Gastroesophageal sphincter (tissue), 3 donors: ENCODE results near the gene SLC22A5.
A peak's percentile ranks its signal among the peaks of the same experiment; 100 is the strongest.

Experiments
- EP300 ChIP-seq: sonication (generic); formaldehyde crosslinking; IDR thresholded peaks from one replicate; pipeline ENCODE4 v1.6.1; 2017; ENCODE audit warnings: antibody characterized with exemption, mild to moderate bottlenecking
- POLR2A ChIP-seq, 2 donors: fragments of 450-650 bp; IDR thresholded peaks; one replicate each; pipeline ENCODE4 v1.6.1; 2017; ENCODE audit warnings: antibody characterized with exemption in 2 of 2, mild to moderate bottlenecking in 2 of 2, moderate library complexity in 1 of 2
- POLR2AphosphoS5 ChIP-seq: sonication (generic); formaldehyde crosslinking; IDR thresholded peaks from one replicate; pipeline ENCODE4 v1.6.1; 2017; ENCODE audit warnings: antibody characterized with exemption
- TF ChIP-seq, protein P1 (sequence below), 4 experiments: fragments of 200-600 bp in 2 of 4; fragments of 450-650 bp in 2 of 4; sonication (generic) in 1 of 4; IDR thresholded peaks; one replicate each; pipeline ENCODE4 v1.5.1; 2017 to 2019; ENCODE audit warnings: antibody characterized with exemption in 4 of 4, mild to moderate bottlenecking in 2 of 4, moderate library complexity in 2 of 4

DNA sequence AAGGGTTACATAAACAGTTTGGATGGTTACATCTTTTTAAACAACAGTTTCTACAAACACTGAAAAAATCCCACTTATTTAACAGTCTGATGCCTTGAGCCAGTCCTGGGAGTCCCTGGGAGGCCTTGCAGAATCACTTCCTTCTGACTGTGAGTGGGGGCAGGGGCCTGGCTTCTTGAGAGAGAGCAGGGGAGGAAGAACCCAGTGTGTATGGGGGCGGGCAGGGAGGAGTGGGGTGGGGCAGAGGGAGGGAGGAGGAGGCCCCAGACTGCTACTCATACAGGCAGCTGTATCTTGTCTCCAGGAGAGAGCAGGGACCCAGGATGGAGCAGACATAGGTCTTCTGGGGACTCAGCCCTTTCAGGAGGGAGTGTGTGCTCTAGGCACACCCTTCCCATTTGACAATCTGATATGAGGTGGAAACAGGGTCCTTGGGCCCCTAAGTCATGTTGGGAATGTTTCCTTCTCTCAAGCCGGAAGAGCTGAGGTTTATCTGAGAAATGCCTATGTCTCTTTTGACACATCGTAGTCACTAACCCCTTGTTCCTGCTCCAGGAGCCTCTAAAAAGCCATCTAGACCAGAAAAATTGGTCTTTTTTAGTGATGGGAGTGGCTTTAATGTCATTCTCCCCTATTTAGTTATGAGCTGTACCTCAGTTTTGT, 68.2 kb downstream of the SLC22A5 start:
- TF ChIP-seq, protein P1, sequence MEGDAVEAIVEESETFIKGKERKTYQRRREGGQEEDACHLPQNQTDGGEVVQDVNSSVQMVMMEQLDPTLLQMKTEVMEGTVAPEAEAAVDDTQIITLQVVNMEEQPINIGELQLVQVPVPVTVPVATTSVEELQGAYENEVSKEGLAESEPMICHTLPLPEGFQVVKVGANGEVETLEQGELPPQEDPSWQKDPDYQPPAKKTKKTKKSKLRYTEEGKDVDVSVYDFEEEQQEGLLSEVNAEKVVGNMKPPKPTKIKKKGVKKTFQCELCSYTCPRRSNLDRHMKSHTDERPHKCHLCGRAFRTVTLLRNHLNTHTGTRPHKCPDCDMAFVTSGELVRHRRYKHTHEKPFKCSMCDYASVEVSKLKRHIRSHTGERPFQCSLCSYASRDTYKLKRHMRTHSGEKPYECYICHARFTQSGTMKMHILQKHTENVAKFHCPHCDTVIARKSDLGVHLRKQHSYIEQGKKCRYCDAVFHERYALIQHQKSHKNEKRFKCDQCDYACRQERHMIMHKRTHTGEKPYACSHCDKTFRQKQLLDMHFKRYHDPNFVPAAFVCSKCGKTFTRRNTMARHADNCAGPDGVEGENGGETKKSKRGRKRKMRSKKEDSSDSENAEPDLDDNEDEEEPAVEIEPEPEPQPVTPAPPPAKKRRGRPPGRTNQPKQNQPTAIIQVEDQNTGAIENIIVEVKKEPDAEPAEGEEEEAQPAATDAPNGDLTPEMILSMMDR (IDR thresholded peaks at IDR 0.05) = no peak
- TF ChIP-seq POLR2A (IDR thresholded peaks at IDR 0.05) = no peak
- TF ChIP-seq POLR2AphosphoS5 = peak; percentile 22
- TF ChIP-seq EP300 = no peak
